OCI-LY3 (cell line): ENCODE measurements around the gene MERTK.

ENCODE experiments used
- EZH2phosphoT487 ChIP-seq: fragments of 200-600 bp; shearing (Covaris generic); IDR thresholded peaks from 2 replicates; pipeline ENCODE4 v1.6.1; 2018; ENCODE audit warnings: antibody characterized with exemption, mixed run types, low read depth
- TF ChIP-seq, protein P1 (sequence below): fragments of 200-600, 300-600 bp; sonication (generic); IDR thresholded peaks from 2 replicates; pipeline ENCODE4 v1.5.1; 2014; ENCODE audit warnings: antibody characterized with exemption, low read length, low read depth

- TF ChIP-seq, protein P1, sequence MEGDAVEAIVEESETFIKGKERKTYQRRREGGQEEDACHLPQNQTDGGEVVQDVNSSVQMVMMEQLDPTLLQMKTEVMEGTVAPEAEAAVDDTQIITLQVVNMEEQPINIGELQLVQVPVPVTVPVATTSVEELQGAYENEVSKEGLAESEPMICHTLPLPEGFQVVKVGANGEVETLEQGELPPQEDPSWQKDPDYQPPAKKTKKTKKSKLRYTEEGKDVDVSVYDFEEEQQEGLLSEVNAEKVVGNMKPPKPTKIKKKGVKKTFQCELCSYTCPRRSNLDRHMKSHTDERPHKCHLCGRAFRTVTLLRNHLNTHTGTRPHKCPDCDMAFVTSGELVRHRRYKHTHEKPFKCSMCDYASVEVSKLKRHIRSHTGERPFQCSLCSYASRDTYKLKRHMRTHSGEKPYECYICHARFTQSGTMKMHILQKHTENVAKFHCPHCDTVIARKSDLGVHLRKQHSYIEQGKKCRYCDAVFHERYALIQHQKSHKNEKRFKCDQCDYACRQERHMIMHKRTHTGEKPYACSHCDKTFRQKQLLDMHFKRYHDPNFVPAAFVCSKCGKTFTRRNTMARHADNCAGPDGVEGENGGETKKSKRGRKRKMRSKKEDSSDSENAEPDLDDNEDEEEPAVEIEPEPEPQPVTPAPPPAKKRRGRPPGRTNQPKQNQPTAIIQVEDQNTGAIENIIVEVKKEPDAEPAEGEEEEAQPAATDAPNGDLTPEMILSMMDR, result no peak
- no peak for TF ChIP-seq EZH2phosphoT487
Observed at GRCh38 chr2:111985514-111985913, 87.1 kb downstream of the MERTK start.
